Measurements from ENCODE around the gene LILRB4.
"Not testable (repeated sequence)": the region's sequence is repeated elsewhere in the genome, so short reads cannot be mapped to it uniquely, and the experiment has no call there.

The LILRB4 gene

DNA sequence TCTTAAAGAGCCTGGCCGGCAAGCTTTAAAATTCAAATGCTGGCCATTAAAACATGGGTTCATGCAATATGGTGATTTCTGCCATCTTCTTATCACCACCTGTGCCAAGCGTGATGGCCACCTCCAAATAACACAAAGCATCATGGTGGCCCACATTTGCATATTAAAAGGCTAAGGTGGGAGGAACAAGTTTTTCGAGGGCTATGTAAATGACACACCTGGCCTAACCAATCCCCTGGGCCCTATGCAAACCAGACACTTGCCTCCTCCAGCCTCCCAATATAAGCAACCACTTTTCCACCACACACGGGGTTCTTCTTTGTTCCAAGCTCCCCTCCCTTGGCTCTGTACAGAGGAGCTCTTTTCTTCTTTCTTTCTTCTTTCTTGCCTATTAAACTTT is 14.4 kb downstream of the LILRB4 start:
- TF ChIP-seq, protein P1, sequence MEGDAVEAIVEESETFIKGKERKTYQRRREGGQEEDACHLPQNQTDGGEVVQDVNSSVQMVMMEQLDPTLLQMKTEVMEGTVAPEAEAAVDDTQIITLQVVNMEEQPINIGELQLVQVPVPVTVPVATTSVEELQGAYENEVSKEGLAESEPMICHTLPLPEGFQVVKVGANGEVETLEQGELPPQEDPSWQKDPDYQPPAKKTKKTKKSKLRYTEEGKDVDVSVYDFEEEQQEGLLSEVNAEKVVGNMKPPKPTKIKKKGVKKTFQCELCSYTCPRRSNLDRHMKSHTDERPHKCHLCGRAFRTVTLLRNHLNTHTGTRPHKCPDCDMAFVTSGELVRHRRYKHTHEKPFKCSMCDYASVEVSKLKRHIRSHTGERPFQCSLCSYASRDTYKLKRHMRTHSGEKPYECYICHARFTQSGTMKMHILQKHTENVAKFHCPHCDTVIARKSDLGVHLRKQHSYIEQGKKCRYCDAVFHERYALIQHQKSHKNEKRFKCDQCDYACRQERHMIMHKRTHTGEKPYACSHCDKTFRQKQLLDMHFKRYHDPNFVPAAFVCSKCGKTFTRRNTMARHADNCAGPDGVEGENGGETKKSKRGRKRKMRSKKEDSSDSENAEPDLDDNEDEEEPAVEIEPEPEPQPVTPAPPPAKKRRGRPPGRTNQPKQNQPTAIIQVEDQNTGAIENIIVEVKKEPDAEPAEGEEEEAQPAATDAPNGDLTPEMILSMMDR (IDR thresholded peaks at IDR 0.05; ENCODE audit: insufficient read depth, low read length, poor library complexity, severe bottlenecking), result no peak
- Histone ChIP-seq H3K4me3 (replicated peaks; ENCODE audit: low read depth, low read length) (no peak overlapping the region), H3K36me3 (ENCODE audit: control insufficient read depth, insufficient read depth, low read length) (no peaks in the 10 kb centered on the region), H3K27me3 (replicated peaks; ENCODE audit: control insufficient read depth, insufficient read depth, low read length) (no peaks in the 10 kb centered on the region)
- DNase-seq (ENCODE audit: extremely low read depth, insufficient read length), result no peak

DNA sequence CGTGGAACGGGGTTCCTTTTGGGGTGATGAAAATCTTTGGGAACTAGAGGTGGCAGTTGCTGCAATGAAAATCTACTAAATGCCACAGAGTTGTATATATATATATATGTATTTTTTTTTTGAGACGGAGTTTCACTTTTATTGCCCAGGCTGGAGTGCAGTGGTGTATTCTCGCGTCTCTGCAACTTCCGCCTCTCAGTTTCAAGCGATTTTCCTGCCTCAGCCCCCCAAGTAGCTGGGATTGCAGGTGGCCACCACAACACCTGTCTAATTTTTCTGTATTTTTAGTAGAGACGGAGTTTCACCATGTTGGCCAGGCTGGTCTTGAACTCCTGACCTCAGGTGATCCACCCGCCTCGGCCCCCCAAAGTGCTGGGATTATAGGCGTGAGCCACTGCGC is 18.8 kb downstream of the LILRB4 start:
- H3K36me3 ChIP-seq (ENCODE audit: control insufficient read depth, insufficient read depth, low read length); H3K27me3 ChIP-seq (replicated peaks; ENCODE audit: control insufficient read depth, insufficient read depth, low read length); H3K4me3 ChIP-seq (replicated peaks; ENCODE audit: low read depth, low read length); DNase-seq (ENCODE audit: extremely low read depth, insufficient read length): not testable (repeated sequence)

DNA sequence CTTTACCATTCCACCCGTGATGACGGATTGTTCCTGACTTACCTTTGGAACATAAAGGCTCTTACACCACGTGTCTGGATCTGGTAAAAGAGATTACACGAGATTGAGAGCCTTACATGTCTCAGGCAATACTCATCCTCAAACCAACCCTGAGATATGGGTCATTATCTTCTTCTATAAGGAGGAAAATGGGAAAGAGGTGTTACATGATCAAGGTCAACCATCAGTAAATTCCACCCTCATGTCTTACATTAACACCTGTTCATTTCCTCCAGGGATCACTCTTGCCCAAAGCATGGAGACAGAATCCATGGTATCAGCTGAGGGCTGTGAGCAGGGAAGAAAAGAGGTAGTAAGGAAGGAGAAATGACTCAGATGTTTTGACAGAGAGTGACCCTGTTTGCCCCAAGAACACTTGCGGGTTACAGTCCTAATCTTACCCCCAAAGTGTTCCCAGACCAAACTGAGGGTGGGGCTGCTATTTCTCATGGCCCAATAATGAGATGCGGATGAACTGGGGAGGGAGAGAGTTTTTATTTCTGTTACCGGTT is 19.6 kb downstream of the LILRB4 start:
- H3K36me3 ChIP-seq (ENCODE audit: control insufficient read depth, insufficient read depth, low read length), result no peaks in the 10 kb centered on the region
- TF ChIP-seq, protein P1 (IDR thresholded peaks at IDR 0.05; ENCODE audit: insufficient read depth, low read length, poor library complexity, severe bottlenecking), result no peak
- DNase-seq (ENCODE audit: extremely low read depth, insufficient read length), result no peak
- H3K4me3 ChIP-seq (replicated peaks; ENCODE audit: low read depth, low read length), result no peak overlapping the region
- no peaks in the 10 kb centered on the region for H3K27me3 ChIP-seq (replicated peaks; ENCODE audit: control insufficient read depth, insufficient read depth, low read length)

DNA sequence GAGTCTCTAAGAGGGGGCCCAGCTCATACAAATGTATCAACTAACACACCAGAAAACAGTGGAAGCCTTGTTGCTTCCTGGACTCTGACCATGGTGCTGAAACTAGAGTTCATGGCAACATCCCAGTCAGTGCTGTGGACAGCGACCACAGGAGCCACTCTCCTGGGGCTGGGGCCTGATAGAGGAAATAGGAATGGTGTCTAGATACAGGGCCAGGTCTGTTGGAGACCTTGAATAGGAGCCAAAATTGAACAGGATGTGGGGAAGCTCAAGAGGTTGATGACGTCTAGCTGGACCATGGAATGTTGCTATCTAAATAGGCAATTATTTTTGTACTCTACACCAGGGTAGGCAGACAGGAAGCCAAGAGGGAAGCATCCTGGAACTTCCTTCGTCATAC is 21.7 kb downstream of the LILRB4 start:
- DNase-seq (ENCODE audit: extremely low read depth, insufficient read length), result no peak
- Histone ChIP-seq H3K4me3 (replicated peaks; ENCODE audit: low read depth, low read length) (no peak overlapping the region), H3K27me3 (replicated peaks; ENCODE audit: control insufficient read depth, insufficient read depth, low read length) (no peaks in the 10 kb centered on the region), H3K36me3 (ENCODE audit: control insufficient read depth, insufficient read depth, low read length) (no peaks in the 10 kb centered on the region)
- TF ChIP-seq, protein P1 (IDR thresholded peaks at IDR 0.05; ENCODE audit: insufficient read depth, low read length, poor library complexity, severe bottlenecking), result no peak

DNA sequence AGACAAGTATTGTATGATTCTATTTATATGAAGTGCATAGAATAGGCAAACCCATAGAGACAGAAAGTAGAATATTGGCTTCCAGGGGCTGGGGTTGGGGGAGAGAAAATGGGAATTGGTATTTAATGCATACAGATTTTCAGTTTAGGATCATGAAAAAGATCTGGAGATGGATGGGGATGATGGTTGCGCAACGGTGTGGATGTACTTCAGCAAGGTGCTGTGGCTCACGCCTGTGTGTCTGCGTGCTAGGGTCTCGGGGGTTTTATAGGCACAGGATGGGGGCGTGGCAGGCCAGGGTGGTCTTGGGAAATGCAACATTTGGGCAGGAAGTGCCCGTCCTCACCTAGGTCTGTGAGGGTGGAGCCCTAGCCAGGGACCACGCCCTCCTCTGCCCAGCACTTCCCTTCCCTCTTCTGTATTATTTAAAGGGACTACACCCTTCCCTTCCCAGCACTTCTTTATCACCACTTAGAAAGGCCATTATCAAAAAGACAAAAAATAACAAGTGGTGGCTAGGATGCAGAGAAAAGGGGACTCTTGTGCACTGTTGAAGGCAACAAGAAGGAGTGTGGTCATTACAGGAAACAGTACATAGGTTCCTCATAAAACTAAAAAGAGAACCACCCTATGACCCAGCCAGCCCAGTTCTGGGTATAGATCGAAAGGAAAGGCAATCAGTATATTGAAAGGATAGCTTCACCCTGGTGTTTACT is 29.0 kb downstream of the LILRB4 start:
- no peaks in the 10 kb centered on the region for H3K27me3 ChIP-seq (replicated peaks; ENCODE audit: control insufficient read depth, insufficient read depth, low read length)
- H3K4me3 ChIP-seq (replicated peaks; ENCODE audit: low read depth, low read length), result no peak overlapping the region
- no peaks in the 10 kb centered on the region for H3K36me3 ChIP-seq (ENCODE audit: control insufficient read depth, insufficient read depth, low read length)
- TF ChIP-seq, protein P1 (IDR thresholded peaks at IDR 0.05; ENCODE audit: insufficient read depth, low read length, poor library complexity, severe bottlenecking), result no peak
- no peak for DNase-seq (ENCODE audit: extremely low read depth, insufficient read length)

DNA sequence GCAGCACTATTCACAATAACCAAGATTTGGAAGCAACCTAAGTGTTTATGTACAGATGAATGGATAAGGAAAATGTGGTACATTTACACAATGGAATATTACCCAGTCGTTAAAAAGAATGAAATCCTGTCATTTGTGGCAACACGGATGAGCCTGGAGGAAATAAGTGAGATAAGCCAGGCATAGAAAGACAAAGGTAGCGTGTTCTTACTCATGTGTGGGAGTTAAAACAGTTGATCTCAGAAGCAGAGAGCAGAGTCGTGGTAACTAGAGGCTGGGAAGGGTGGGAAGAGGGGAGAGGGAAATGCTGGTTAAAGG is 29.5 kb downstream of the LILRB4 start:
- DNase-seq (ENCODE audit: extremely low read depth, insufficient read length), result no peak
- TF ChIP-seq, protein P1 (IDR thresholded peaks at IDR 0.05; ENCODE audit: insufficient read depth, low read length, poor library complexity, severe bottlenecking), result no peak
- Histone ChIP-seq H3K27me3 (replicated peaks; ENCODE audit: control insufficient read depth, insufficient read depth, low read length) (no peaks in the 10 kb centered on the region), H3K4me3 (replicated peaks; ENCODE audit: low read depth, low read length) (no peak overlapping the region), H3K36me3 (ENCODE audit: control insufficient read depth, insufficient read depth, low read length) (no peaks in the 10 kb centered on the region)

Data from GM06990 (cell line).